GM18507 (cell line): ENCODE measurements around the gene STOX2.

Experiments used
- DNase-seq: peaks from one replicate; pipeline ENCODE4 v3.0.0; 2011; ENCODE audit warnings: low read depth; ENCODE audit not compliant: insufficient read length; ENCODE audit errors: extremely low spot score
- FAIRE-seq: peaks from 2 replicates; lab custom pipeline; 2011; peaks lifted over from hg19 to GRCh38; lab: Jason Lieb, UNC

The STOX2 gene

GRCh38 chr4:183971929-183972490 lies 66.9 kb downstream of the STOX2 start:
- no peak for FAIRE-seq
- DNase-seq = no peak

DNA sequence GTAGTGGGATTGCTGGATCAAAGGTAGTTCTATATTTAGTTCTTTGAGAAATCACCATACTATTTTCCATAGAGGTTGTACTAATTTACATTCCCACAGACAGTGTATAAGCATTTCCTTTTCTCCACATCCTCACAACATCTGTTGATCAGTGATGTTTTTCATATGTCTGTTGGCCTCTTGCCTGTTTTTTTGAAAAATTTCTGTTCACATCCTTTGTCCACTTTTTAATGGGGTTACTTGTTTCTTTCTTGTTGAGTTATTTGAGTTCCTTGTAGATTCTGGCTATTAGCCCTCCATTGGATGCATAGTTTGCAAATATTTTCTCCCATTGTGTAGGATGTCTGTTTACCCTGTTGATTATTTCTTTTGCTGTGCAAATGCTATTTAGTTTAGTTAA lies 72.6 kb downstream of the STOX2 start:
- FAIRE-seq = no peak
- DNase-seq = no peak

DNA sequence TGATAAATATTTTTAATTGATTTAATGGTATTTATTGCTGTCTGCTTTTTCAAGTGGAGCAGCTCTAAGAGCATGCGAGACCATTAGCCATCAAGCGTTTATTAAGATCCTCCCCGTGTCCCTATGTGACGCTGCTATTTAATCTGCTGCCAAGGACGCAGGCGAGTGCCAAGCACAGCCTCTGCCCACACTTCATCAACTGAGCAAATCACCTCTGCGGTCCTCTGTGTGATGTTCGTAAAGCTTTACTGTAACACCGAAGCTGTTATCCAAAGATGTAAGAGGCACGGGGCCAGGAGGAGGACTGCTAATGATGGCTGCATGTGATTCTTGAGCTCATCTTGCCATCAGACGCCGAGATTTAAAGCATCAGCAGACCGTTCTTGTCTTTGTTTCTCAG lies 79.5 kb downstream of the STOX2 start:
- FAIRE-seq (no peak), DNase-seq (no peak)

DNA sequence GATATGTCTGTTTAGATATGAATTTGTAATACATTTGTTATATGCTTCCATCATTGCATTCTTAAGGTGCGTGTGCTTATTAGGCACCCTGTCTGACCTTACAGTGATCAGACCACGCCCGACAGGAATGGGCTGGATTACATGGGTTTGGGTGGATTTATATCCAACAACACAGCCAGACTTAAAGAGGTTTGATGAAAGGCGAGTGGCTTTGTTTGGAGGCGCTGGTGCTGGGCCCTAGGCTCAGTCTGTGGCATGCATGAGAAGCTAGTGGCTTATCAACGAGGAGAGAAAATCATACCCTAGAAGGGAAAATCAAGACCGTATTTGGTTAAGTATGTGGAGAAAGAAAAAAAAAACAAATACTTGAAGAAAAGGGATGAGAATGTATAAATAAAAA lies 80.7 kb downstream of the STOX2 start:
- FAIRE-seq (no peak), DNase-seq (no peak)

GRCh38 chr4:183986291-183986970 lies 81.3 kb downstream of the STOX2 start:
- FAIRE-seq = no peak

DNA sequence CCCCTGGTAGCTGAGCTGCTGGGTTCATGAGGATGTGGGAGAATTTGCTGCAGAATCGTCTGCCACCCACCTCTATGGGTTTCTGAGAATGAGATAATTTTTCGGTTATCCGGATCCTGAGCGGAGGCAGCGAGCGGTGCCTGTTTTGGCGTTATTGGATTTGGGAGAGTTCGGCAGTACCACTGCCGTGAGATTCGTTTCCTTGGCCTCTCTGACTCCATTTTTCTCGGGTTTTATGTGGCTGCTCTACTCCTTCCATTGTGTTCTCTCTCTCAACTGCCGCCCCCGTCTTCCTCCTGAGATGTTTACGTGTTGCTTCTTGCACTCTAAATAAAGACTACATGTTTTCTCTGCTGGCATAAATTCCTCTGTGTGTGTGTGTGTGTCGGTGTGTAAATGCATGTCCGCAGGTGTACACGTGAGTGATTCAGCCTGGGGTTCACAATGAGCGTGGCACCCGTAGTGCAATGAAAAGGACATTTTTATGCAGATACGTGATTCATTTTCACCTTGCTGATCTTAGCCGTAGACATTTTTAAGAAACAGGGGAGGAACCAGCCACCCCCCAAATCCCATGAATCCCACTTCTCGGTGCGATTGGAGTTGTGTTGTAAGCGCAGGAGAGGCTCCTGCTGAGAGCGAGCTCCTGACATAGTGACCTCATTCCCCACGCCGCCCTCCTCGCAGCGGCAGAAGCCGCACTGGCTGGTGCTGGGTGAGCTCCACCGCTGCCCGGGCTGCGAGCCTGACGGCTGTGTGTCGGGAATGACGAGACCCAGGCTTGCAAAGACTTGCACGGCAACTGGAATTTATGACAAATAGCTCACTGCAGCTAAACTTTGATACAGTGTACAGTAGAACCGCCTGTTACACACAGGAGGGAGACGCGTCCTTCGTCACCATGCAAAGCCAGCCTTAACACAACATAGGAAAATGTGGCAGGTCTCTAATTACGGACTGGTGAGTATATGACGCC lies 82.2 kb downstream of the STOX2 start:
- DNase-seq (no peak), FAIRE-seq (no peak)

More at GRCh38 chr4:183986291-183986970, 81.3 kb downstream of the STOX2 start:
- no peak for DNase-seq

DNA sequence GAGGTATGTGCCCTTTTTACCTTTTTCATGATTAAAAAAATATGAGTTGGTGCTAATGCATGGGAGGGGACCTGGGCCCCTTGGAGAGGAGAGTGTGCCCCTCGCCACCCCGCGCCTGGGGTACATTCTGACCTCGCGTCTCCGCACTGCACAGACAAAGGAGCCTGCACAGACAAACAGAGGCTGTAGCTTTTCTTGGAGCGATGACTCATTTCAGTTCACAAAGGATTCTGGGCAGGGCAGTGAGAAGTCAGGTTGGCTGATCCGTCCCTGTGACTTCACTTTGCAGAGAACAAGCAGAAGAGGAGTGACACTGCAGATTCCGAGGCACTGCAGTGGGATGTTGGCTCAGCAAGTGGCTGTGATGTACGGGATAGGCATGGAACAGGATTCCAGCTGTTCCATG lies 82.9 kb downstream of the STOX2 start:
- FAIRE-seq (no peak), DNase-seq (no peak)

- FAIRE-seq (no peak), DNase-seq (no peak)
Measured at GRCh38 chr4:183988874-183989273, 83.8 kb downstream of the STOX2 start.

- FAIRE-seq = no peak
Measured at GRCh38 chr4:183989461-183989860, 84.4 kb downstream of the STOX2 start.

DNA sequence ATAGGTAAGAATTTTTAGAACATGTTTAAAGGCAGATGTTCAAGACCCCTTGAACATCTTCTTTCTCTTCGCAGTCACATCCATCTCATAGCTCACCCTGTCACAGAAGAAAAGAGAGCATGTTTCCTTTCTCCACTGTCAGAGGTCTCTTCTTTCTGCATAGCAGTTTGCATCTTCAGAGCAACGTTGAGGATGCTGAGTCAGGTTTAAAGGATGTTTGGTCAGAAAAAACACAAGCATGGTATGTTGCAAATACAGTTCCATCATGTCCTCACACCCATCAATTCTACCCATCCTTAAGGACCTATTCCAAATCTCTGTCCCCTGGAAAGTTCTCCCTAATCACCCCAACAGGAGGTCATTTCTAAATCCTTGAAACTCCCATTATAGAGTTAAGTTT lies 84.8 kb downstream of the STOX2 start:
- no peak for DNase-seq

More at GRCh38 chr4:183989461-183989860, 84.4 kb downstream of the STOX2 start:
- DNase-seq = no peak

DNA sequence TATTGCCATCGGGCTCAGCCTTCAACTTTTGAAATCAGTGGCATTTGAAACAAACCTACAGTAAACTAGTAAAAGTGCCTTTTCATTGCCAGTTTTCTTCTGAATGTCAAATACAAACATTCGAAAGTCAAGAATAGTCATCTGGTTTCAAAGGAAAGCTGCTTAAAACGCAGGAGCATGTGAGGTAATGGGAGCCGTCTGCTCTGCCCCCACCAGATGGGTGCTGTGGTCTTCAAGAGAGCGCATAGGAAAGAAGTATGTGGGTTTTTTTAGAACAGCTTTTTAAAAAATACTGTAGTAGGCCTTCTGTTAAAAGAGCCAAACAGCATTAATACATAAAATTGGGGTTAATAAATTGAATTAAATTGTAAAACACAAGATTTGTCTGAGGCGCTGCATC lies 88.6 kb downstream of the STOX2 start:
- FAIRE-seq (no peak), DNase-seq (no peak)

More for the DNA sequence above, 84.8 kb downstream of the STOX2 start:
- no peak for FAIRE-seq

DNA sequence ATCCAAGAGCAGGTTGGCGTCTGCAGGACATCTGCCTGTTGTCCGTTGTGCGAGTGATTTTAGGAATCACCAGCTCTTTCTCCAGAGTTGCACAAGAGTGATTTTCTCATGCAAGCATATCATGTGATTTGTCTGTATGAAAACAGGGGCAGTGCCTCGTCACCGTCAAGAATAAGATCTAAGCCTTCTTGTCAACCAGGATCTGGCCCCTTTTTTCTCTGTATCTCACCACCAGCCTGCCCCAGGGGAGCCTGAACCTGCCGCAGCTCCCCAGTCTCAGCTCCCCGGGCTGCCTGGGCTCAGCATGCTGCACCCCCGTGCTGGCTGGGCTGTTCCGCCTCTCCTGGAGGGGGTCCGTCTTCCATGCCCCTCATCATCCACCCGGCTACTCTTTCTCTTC lies 90.5 kb downstream of the STOX2 start:
- DNase-seq (no peak), FAIRE-seq (no peak)

DNA sequence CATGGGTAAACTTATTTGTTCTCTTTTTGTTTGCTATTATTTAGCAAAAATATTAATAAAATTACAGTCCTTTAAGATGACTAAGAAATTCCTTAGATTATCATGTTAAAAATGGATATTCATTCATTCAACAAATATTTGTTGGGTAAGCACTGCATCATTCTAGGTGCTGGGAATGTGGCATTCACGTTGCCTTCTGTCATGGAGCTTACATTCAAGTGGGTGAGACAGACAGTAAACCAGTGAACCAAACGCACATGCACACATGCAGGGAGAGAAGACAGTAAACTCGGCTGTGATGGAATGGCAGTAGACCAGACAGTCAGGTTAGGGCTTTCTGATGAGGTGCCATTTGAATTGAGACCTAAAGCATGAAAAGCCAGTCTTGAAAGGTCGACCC lies 91.8 kb downstream of the STOX2 start:
- FAIRE-seq (no peak), DNase-seq (no peak)

DNA sequence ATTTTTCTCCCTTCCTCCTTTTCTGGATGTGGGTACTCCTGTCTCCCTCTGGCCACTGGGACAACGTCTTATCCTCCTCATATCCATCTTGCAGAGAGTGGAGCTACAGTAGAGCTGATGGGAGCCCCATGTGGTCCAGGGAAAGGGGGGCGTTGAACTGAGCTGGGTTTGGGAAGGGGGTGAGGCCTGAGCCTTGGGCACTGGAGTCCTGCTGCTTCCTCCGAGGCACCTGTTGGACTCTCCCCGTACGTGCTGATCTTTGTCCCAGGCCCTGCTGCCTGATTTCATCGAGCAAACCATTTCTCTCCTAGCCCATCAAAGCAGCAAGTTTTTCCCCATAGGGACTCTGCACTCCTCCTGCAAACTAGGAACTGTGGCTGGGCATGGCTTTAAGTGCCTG lies 94.3 kb downstream of the STOX2 start:
- FAIRE-seq (no peak), DNase-seq (no peak)

- DNase-seq = no peak
- no peak for FAIRE-seq
Measured at GRCh38 chr4:184000457-184001396, 95.6 kb downstream of the STOX2 start.

GRCh38 chr4:184003433-184003832 lies 98.3 kb downstream of the STOX2 start:
- DNase-seq (no peak), FAIRE-seq (no peak)

GRCh38 chr4:184007891-184008290 lies 102.8 kb downstream of the STOX2 start:
- no peak for FAIRE-seq
- no peak for DNase-seq

- DNase-seq = no peak
- no peak for FAIRE-seq
Measured at GRCh38 chr4:184010696-184011095, 105.6 kb downstream of the STOX2 start.

DNA sequence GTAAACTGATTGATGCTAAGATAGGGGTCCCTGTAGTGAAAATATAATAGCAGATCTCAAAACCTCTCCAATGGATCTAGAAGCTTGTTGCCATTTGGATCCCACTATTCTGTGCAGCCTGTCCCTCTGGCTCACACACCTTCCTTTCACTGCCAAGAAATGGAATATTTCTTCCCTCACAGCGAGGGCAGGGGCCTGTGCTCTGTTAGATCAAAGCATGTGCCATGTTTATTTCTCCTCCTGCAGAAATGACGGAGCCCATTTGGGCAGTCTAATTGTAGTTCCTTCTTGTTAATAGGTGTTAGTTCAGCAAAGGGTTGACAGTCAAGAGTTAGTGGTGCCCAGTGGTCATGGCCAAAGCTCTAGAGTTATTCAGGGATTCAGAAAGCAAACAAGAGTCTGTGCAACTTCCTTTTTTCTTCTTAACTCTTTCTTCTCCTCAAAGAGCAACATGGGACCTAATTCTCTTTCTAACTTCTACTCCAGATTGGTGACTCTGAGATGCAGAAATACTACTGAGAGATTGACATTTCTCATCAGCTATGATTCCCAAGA lies 106.8 kb downstream of the STOX2 start:
- DNase-seq = no peak
- FAIRE-seq = no peak
